Left lung (tissue), 10 donors: ENCODE data around the gene EML4. TPM values are rescaled to one million over a fixed set of nuclear protein-coding genes. Genes with fewer than 3 reads are reported as not detected.

Experiments used
- ATAC-seq: fragments of 200-7000 bp; cut with Tn5 transposase; one replicate; pipeline ENCODE4 v1.9.1; 2020; ENCODE audit warnings: moderate library complexity
- DNase-seq, 4 donors: peaks; one replicate each; pipeline ENCODE4 v3.0.0-alpha.2; 2013 to 2020
- H3K27ac ChIP-seq, 2 donors: fragments of 200-600 bp; sonication (generic) in 1 of 2; one replicate each; pipeline versions ENCODE4 v1.5.0 to v1.8.0; 2020 to 2021
- H3K27me3 ChIP-seq, 2 donors: fragments of 200-600 bp; sonication (generic) in 1 of 2; one replicate each; pipeline versions ENCODE4 v1.5.0 to v1.8.0; 2020 to 2021
- H3K36me3 ChIP-seq, 2 donors: fragments of 200-600 bp; sonication (generic) in 1 of 2; one replicate each; pipeline versions ENCODE4 v1.5.0 to v1.8.0; 2020 to 2021
- H3K4me1 ChIP-seq, 2 donors: fragments of 200-600 bp; one replicate each; pipeline ENCODE4 v1.8.0; 2021
- H3K4me3 ChIP-seq, 2 donors: fragments of 200-600 bp; sonication (generic) in 1 of 2; one replicate each; pipeline versions ENCODE4 v1.5.0 to v1.8.0; 2020 to 2021; ENCODE audit warnings: mild to moderate bottlenecking in 1 of 2
- H3K9me3 ChIP-seq, 2 donors: fragments of 200-600 bp; sonication (generic) in 1 of 2; one replicate each; pipeline versions ENCODE4 v1.5.0 to v1.8.0; 2020 to 2021
- CTCF ChIP-seq, 2 donors: fragments of 200-600 bp; sonication (generic) in 1 of 2; IDR thresholded peaks; one replicate each; pipeline versions ENCODE4 v1.5.0 to v1.8.0; 2021; ENCODE audit warnings: antibody characterized with exemption in 2 of 2
- intact Hi-C, 2 donors: fragments of 100-400 bp; cut with DNase I; formaldehyde crosslinking; loops; one replicate each; pipeline versions ENCODE4 v1.11.2 to v1.14.2; 2022
- polyA plus RNA-seq, 6 donors: library from polyadenylated mRNA; unstranded; fragments of 120-200 nt; gene quantifications; one replicate each; pipeline ENCODE4 v1.2.1, GENCODE V29; 2013; ENCODE audit not compliant: insufficient read length in 6 of 6
- total RNA-seq, 2 donors: library from RNA; stranded (reverse); fragmentation: NEBNext Ultra II Directional; extraction: Animal tissue kit (Norgen Biotek cat#: 25700); gene quantifications; one replicate each; pipeline ENCODE4 v1.2.1, GENCODE V29; 2021
- donor health status: DM: no; HTN: yes; CAD: no.
- donor health status: DM: no; HTN: no; CAD: no.

The EML4 gene
- total and polyA plus RNA-seq, 8 donors: 77.5 to 110 (median 89.5) TPM

- H3K27ac ChIP-seq: no peak overlapping the region
- DNase-seq: no peak
- intact Hi-C loops: no loop called here
- peak; percentile 95 for ATAC-seq
- no peaks in the 10 kb centered on the region for H3K4me1 ChIP-seq
- TF ChIP-seq CTCF (IDR thresholded peaks at IDR 0.05): no peak
- peaks cover 0 to 73% of the 10 kb centered on the region in 2 donors for H3K36me3 ChIP-seq
- no peaks in the 10 kb centered on the region for H3K9me3 ChIP-seq
- H3K4me3 ChIP-seq: no peak overlapping the region
- H3K27me3 ChIP-seq: no peaks in the 10 kb centered on the region
Measured at GRCh38 chr2:42303252-42303651, 134.1 kb downstream of the EML4 start.

- H3K4me1 ChIP-seq: no peaks in the 10 kb centered on the region
- intact Hi-C loops: no loop called here
- ATAC-seq: no peak
- H3K9me3 ChIP-seq: no peaks in the 10 kb centered on the region
- H3K27me3 ChIP-seq: no peaks in the 10 kb centered on the region
- H3K27ac ChIP-seq: no peak overlapping the region
- no peak for TF ChIP-seq CTCF (IDR thresholded peaks at IDR 0.05)
- peaks cover 0 to 73% of the 10 kb centered on the region in 2 donors for H3K36me3 ChIP-seq
- DNase-seq: no peak
- no peak overlapping the region for H3K4me3 ChIP-seq
Measured at GRCh38 chr2:42304059-42304713, 135.0 kb downstream of the EML4 start.

- intact Hi-C loops: no loop called here
- H3K27ac ChIP-seq: no peak overlapping the region
- ATAC-seq: no peak
- DNase-seq: no peak
- H3K4me1 ChIP-seq: no peaks in the 10 kb centered on the region
- H3K36me3 ChIP-seq: peaks cover 0 to 49% of the 10 kb centered on the region in 2 donors
- H3K4me3 ChIP-seq: no peak overlapping the region
- no peaks in the 10 kb centered on the region for H3K9me3 ChIP-seq
- no peak for TF ChIP-seq CTCF (IDR thresholded peaks at IDR 0.05)
- no peaks in the 10 kb centered on the region for H3K27me3 ChIP-seq
Measured at GRCh38 chr2:42307180-42307579, 138.0 kb downstream of the EML4 start.

GRCh38 chr2:42309366-42309765, 140.2 kb downstream of the EML4 start:
- Histone ChIP-seq H3K4me3 (no peak overlapping the region), H3K4me1 (peaks cover 0 to 3% of the 10 kb centered on the region in 2 donors), H3K9me3 (no peaks in the 10 kb centered on the region), H3K36me3 (peaks cover 0 to 27% of the 10 kb centered on the region in 2 donors), H3K27ac (no peak overlapping the region), H3K27me3 (no peaks in the 10 kb centered on the region)
- intact Hi-C loops: no loop called here
- TF ChIP-seq CTCF (IDR thresholded peaks at IDR 0.05): no peak
- no peak for DNase-seq
- ATAC-seq: no peak

GRCh38 chr2:42310007-42310515, 140.9 kb downstream of the EML4 start:
- Histone ChIP-seq H3K27ac (no peak overlapping the region), H3K36me3 (peaks cover 0 to 20% of the 10 kb centered on the region in 2 donors), H3K4me3 (no peak overlapping the region), H3K27me3 (no peaks in the 10 kb centered on the region), H3K9me3 (no peaks in the 10 kb centered on the region), H3K4me1 (peaks cover 0 to 10% of the 10 kb centered on the region in 2 donors)
- DNase-seq: no peak
- ATAC-seq: no peak
- intact Hi-C loops: no loop called here
- no peak for TF ChIP-seq CTCF (IDR thresholded peaks at IDR 0.05)
